Stimulated activated CD4-positive, alpha-beta T cell treated with anti-CD3 and anti-CD28 coated beads, Interleukin-2, amount 100 ng/mL, for 4 hours (primary cell): Measurements from ENCODE around the gene BRINP2.

ENCODE experiments used
- DNase-seq: peaks from one replicate; pipeline ENCODE4 v3.0.0-alpha.2; 2020; ENCODE audit warnings: low read depth

The BRINP2 gene

GRCh38 chr1:177170756-177171535 is at the start of gene BRINP2:
BRINP2 (plus strand) TSS chr1:177170958; CDS start chr1:177229877, 58,919 bp downstream.
- DNase-seq, result no peak

GRCh38 chr1:177122461-177123251 is 48.1 kb upstream of the BRINP2 start:
- DNase-seq, result no peak

GRCh38 chr1:177124577-177125278 is 46.0 kb upstream of the BRINP2 start:
- DNase-seq, result no peak

- DNase-seq, result no peak
Observed at GRCh38 chr1:177126267-177126666, 44.5 kb upstream of the BRINP2 start.

GRCh38 chr1:177128665-177129281 is 42.0 kb upstream of the BRINP2 start:
- DNase-seq, result no peak

GRCh38 chr1:177130451-177130945 is 40.3 kb upstream of the BRINP2 start:
- no peak for DNase-seq

- no peak for DNase-seq
Observed at GRCh38 chr1:177131723-177132122, 39.0 kb upstream of the BRINP2 start.

GRCh38 chr1:177132141-177132540 is 38.6 kb upstream of the BRINP2 start:
- no peak for DNase-seq

GRCh38 chr1:177133977-177134538 is 36.7 kb upstream of the BRINP2 start:
- no peak for DNase-seq

- no peak for DNase-seq
Observed at GRCh38 chr1:177135250-177135649, 35.5 kb upstream of the BRINP2 start.

GRCh38 chr1:177137814-177138213 is 32.9 kb upstream of the BRINP2 start:
- DNase-seq, result no peak

- no peak for DNase-seq
Observed at GRCh38 chr1:177138347-177138746, 32.4 kb upstream of the BRINP2 start.

- no peak for DNase-seq
Observed at GRCh38 chr1:177142010-177142409, 28.7 kb upstream of the BRINP2 start.

- no peak for DNase-seq
Observed at GRCh38 chr1:177142791-177143271, 27.9 kb upstream of the BRINP2 start.

- DNase-seq, result no peak
Observed at GRCh38 chr1:177145106-177146070, 25.4 kb upstream of the BRINP2 start.

- no peak for DNase-seq
Observed at GRCh38 chr1:177146499-177146898, 24.3 kb upstream of the BRINP2 start.

GRCh38 chr1:177162243-177162642 is 8.5 kb upstream of the BRINP2 start:
- DNase-seq, result no peak

- DNase-seq, result no peak
Observed at GRCh38 chr1:177163844-177164379, 6.8 kb upstream of the BRINP2 start.

GRCh38 chr1:177164380-177165068 is 6.2 kb upstream of the BRINP2 start, which contains the start of gene ASTN1:
ASTN1 (minus strand) TSS chr1:177164712; CDS start chr1:177164676, 36 bp downstream.
- DNase-seq, result no peak
